Adrenal gland (tissue), 12 donors: ENCODE measurements around the gene EXOSC1. TPM values are rescaled to one million over a fixed set of nuclear protein-coding genes. Genes with fewer than 3 reads are reported as not detected.

Source experiments
- DNase-seq, 7 donors: peaks; one replicate each; pipeline ENCODE4 v3.0.0-alpha.2; 2019 to 2020
- H3K27ac ChIP-seq, 5 donors: fragments of 200-600 bp; sonication (generic) in 4 of 5; 1 replicate in 3 of 5; 2 replicates in 2 of 5; pipeline versions ENCODE4 v1.5.1 to v1.8.0; 2016 to 2020; ENCODE audit warnings: mild to moderate bottlenecking in 1 of 5
- H3K27me3 ChIP-seq: fragments of 200-600 bp; 2 replicates; pipeline ENCODE4 v1.8.0; 2021
- H3K36me3 ChIP-seq, 2 donors: fragments of 200-600 bp; replicated peaks in 1 of 2; 1 replicate in 1 of 2; 2 replicates in 1 of 2; pipeline versions ENCODE4 v1.5.1 to v1.8.0; 2018 to 2022
- H3K4me1 ChIP-seq, 2 donors: fragments of 200-600 bp; replicated peaks in 1 of 2; 1 replicate in 1 of 2; 2 replicates in 1 of 2; pipeline versions ENCODE4 v1.5.1 to v1.8.0; 2018 to 2021
- H3K4me3 ChIP-seq, 4 donors: fragments of 200-600 bp; sonication (generic) in 3 of 4; one replicate each; pipeline ENCODE4 v1.5.1; 2016 to 2018
- H3K9me3 ChIP-seq, 3 donors: fragments of 200-600 bp; sonication (generic) in 1 of 3; replicated peaks in 1 of 3; 1 replicate in 2 of 3; 2 replicates in 1 of 3; pipeline versions ENCODE4 v1.5.1 to v1.8.0; 2016 to 2021
- CTCF ChIP-seq, 6 experiments: fragments of 450-650 bp in 4 of 6; fragments of 200-600 bp in 2 of 6; sonication (generic) in 1 of 6; IDR thresholded peaks; 1 replicate in 5 of 6; 2 replicates in 1 of 6; pipeline versions ENCODE4 v1.5.1 to v1.8.0; 2016 to 2021; ENCODE audit warnings: antibody characterized with exemption in 6 of 6, mild to moderate bottlenecking in 2 of 6, moderate library complexity in 1 of 6
- POLR2A ChIP-seq, 2 donors: fragments of 450-650 bp; IDR thresholded peaks; one replicate each; pipeline ENCODE4 v1.6.1; 2017; ENCODE audit warnings: antibody characterized with exemption in 2 of 2, mild to moderate bottlenecking in 2 of 2, moderate library complexity in 1 of 2
- WGBS, 4 donors: extraction: QIAGEN DNeasy Blood & Tissue Kit in 2 of 4; methylation state at CpG; one replicate each; pipeline versions ENCODE4 v1.1.5 to v1.1.7; 2013 to 2017; 5-methylcytosine and 5-hydroxymethylcytosine counted together
- intact Hi-C, 2 donors: fragments of 100-400 bp; cut with DNase I; formaldehyde crosslinking; loops; one replicate each; pipeline versions ENCODE4 v1.14.1 to v1.15.0; 2022 to 2023
- polyA plus RNA-seq, 3 donors: library from polyadenylated mRNA; stranded (reverse); fragments of 200-250 nt in 2 of 3; fragments of 350-450 nt in 1 of 3; fragmentation: Illumina TruSeq in 1 of 3; extraction: RNeasy Lipid Tissue Mini Kit (QIAGEN cat#74804) in 1 of 3; gene quantifications; one replicate each; pipeline ENCODE4 v1.2.3, GENCODE V29; 2013 to 2014
- total RNA-seq, 9 donors: library from RNA; depleted of rRNA in 4 of 9; stranded (reverse); fragments of >200 nt in 4 of 9; fragments of 120-200 nt in 1 of 9; fragmentation: NEBNext Ultra II Directional in 1 of 9; extraction: Animal tissue kit (Norgen Biotek cat#: 25700) in 1 of 9; gene quantifications; one replicate each; pipeline versions ENCODE4 v1.1.0 to v1.2.4, GENCODE V29; 2013 to 2023
- donor health status: healthy with polysubstance abuse.
- donor health status: Bipolar disorder and iron deficiency.
- donor health status: DM: yes; HTN: yes; CAD: no.
- donor health status: DM: no; HTN: no; CAD: no.
- donor health status: DM: no; HTN: no; CAD: no.
- donor health status: DM: yes; HTN: yes; CAD: no.

EXOSC1 gene
- total and polyA plus RNA-seq, 12 donors: 22.3 to 95.8 (median 36.0) TPM

GRCh38 chr10:97401455-97401919 lies 44.3 kb downstream of the EXOSC1 start:
- no peak for DNase-seq
- Histone ChIP-seq H3K27ac (peak overlapping the region in 4 of 5 donors; percentile 71 to 98 (median 90)), H3K27me3 (no peaks in the 10 kb centered on the region), H3K4me1 (peaks cover 9 to 14% of the 10 kb centered on the region in 2 donors), H3K9me3 (no peaks in the 10 kb centered on the region), H3K36me3 (peaks cover 0 to 9% of the 10 kb centered on the region in 2 donors), H3K4me3 (peak overlapping the region in 2 of 4 donors; percentile 65 to 86)
- 59 to 76% (median 62%) methylated on average over 11 to 13 of the region's 13 CpGs for WGBS, 4 donors
- TF ChIP-seq CTCF (IDR thresholded peaks at IDR 0.05): no peak
- no peak for TF ChIP-seq POLR2A (IDR thresholded peaks at IDR 0.05)
- intact Hi-C loops: no loop called here

- intact Hi-C loops: no loop called here
- peak within 1 kb of the TSS; percentile 20 to 86 (median 48) for H3K4me3 ChIP-seq
- peaks cover 0 to 15% of the 10 kb centered on the region in 2 donors for H3K36me3 ChIP-seq
- H3K9me3 ChIP-seq: no peaks in the 10 kb centered on the region
- WGBS, 4 donors: 0 to 1% (median 1%) methylated on average over 21 to 39 of the region's 39 CpGs
- peaks cover 9 to 14% of the 10 kb centered on the region in 2 donors for H3K4me1 ChIP-seq
- DNase-seq: peak; percentile 91 to 97 (median 96)
- H3K27ac ChIP-seq: peak within 1 kb of the TSS; percentile 71 to 98 (median 89)
- no peaks in the 10 kb centered on the region for H3K27me3 ChIP-seq
- peak in 1 of 6 experiments; percentile 6 for TF ChIP-seq CTCF (IDR thresholded peaks at IDR 0.05)
- peak; percentile 38 to 87 for TF ChIP-seq POLR2A (IDR thresholded peaks at IDR 0.05)
These were observed 44.9 kb downstream of the EXOSC1 start, which contains the start of gene RRP12 for GRCh38 chr10:97400665-97401454. RRP12 (minus strand) TSS chr10:97401340; CDS start chr10:97401231, 109 bp downstream.

GRCh38 chr10:97399843-97400545 lies 45.8 kb downstream of the EXOSC1 start:
- peak overlapping the region in 3 of 4 donors; percentile 20 to 86 (median 65) for H3K4me3 ChIP-seq
- H3K27me3 ChIP-seq: no peaks in the 10 kb centered on the region
- peak overlapping the region; percentile 71 to 98 (median 89) for H3K27ac ChIP-seq
- intact Hi-C loops: no loop called here
- peaks cover 9 to 14% of the 10 kb centered on the region in 2 donors for H3K4me1 ChIP-seq
- 20 to 32% (median 30%) methylated on average over 18 to 21 of the region's 21 CpGs for WGBS, 4 donors
- DNase-seq: peak; percentile 77 to 86 (median 80)
- H3K9me3 ChIP-seq: no peaks in the 10 kb centered on the region
- H3K36me3 ChIP-seq: peaks cover 0 to 22% of the 10 kb centered on the region in 2 donors
- TF ChIP-seq CTCF (IDR thresholded peaks at IDR 0.05) (no peak), POLR2A (IDR thresholded peaks at IDR 0.05) (peak in 1 of 2 donors; percentile 72)

GRCh38 chr10:97396056-97396455 lies 49.8 kb downstream of the EXOSC1 start:
- Histone ChIP-seq H3K36me3 (peaks cover 0 to 54% of the 10 kb centered on the region in 2 donors), H3K9me3 (no peaks in the 10 kb centered on the region), H3K27me3 (no peaks in the 10 kb centered on the region), H3K4me1 (peaks cover 9 to 10% of the 10 kb centered on the region in 2 donors), H3K27ac (no peak overlapping the region), H3K4me3 (no peak overlapping the region)
- no peak for DNase-seq
- intact Hi-C loops: no loop called here
- no peak for TF ChIP-seq POLR2A (IDR thresholded peaks at IDR 0.05)
- TF ChIP-seq CTCF (IDR thresholded peaks at IDR 0.05): no peak
- 71 to 96% (median 93%) methylated on average over 4 of the region's 4 CpGs for WGBS, 4 donors
